ENCODE results near the gene AP5Z1.
"Not testable (repeated sequence)": the region's sequence is repeated elsewhere in the genome, so short reads cannot be mapped to it uniquely, and the experiment has no call there.

AP5Z1 gene

GRCh38 chr7:4790516-4790991, 15.1 kb downstream of the AP5Z1 start:
- no peaks in the 10 kb centered on the region for H3K27me3 Mint-ChIP-seq
- ATAC-seq (replicated peaks) (no peak), DNase-seq (no peak)
- no peaks in the 10 kb centered on the region for H3K9me3 Mint-ChIP-seq
- peaks cover 38% of the 10 kb centered on the region for H3K36me3 Mint-ChIP-seq (ENCODE audit: insufficient read depth)
- H3K4me3 Mint-ChIP-seq: no peak overlapping the region
- peaks cover 5 to 10% of the 10 kb centered on the region in 2 donors for H3K4me1 Mint-ChIP-seq (ENCODE audit: low read depth in 2 of 2)
- peak overlapping the region; percentile 9 to 49 for H3K27ac Mint-ChIP-seq

GRCh38 chr7:4791101-4791737, 15.8 kb downstream of the AP5Z1 start:
- ATAC-seq (replicated peaks) (no peak), DNase-seq (no peak)
- no peaks in the 10 kb centered on the region for H3K27me3 Mint-ChIP-seq
- no peaks in the 10 kb centered on the region for H3K9me3 Mint-ChIP-seq
- peak overlapping the region; percentile 18 to 55 for H3K4me3 Mint-ChIP-seq
- peaks cover 5 to 10% of the 10 kb centered on the region in 2 donors for H3K4me1 Mint-ChIP-seq (ENCODE audit: low read depth in 2 of 2)
- peaks cover 31% of the 10 kb centered on the region for H3K36me3 Mint-ChIP-seq (ENCODE audit: insufficient read depth)
- peak overlapping the region in 1 of 2 donors; percentile 49 for H3K27ac Mint-ChIP-seq

- peak overlapping the region; percentile 18 to 55 for H3K4me3 Mint-ChIP-seq
- no peaks in the 10 kb centered on the region for H3K9me3 Mint-ChIP-seq
- DNase-seq (peak; percentile 65 to 80 (median 76)), ATAC-seq (replicated peaks) (peak; percentile 83)
- peaks cover 28% of the 10 kb centered on the region for H3K36me3 Mint-ChIP-seq (ENCODE audit: insufficient read depth)
- peaks cover 5 to 10% of the 10 kb centered on the region in 2 donors for H3K4me1 Mint-ChIP-seq (ENCODE audit: low read depth in 2 of 2)
- peak overlapping the region in 1 of 2 donors; percentile 49 for H3K27ac Mint-ChIP-seq
- no peaks in the 10 kb centered on the region for H3K27me3 Mint-ChIP-seq
Observed at GRCh38 chr7:4791738-4792536, 16.5 kb downstream of the AP5Z1 start.

GRCh38 chr7:4792537-4793126, 17.2 kb downstream of the AP5Z1 start:
- no peaks in the 10 kb centered on the region for H3K27me3 Mint-ChIP-seq
- H3K36me3 Mint-ChIP-seq (ENCODE audit: insufficient read depth): peaks cover 32% of the 10 kb centered on the region
- H3K4me3 Mint-ChIP-seq: peak overlapping the region in 1 of 2 donors; percentile 55
- no peaks in the 10 kb centered on the region for H3K9me3 Mint-ChIP-seq
- H3K4me1 Mint-ChIP-seq (ENCODE audit: low read depth in 2 of 2): peaks cover 5 to 10% of the 10 kb centered on the region in 2 donors
- no peak for DNase-seq
- no peak overlapping the region for H3K27ac Mint-ChIP-seq
- no peak for ATAC-seq (replicated peaks)

GRCh38 chr7:4793385-4793993, 18.1 kb downstream of the AP5Z1 start:
- not testable (repeated sequence) for H3K9me3 Mint-ChIP-seq; DNase-seq; ATAC-seq (replicated peaks); H3K27me3 Mint-ChIP-seq; H3K4me3 Mint-ChIP-seq; H3K27ac Mint-ChIP-seq
- Mint-ChIP-seq H3K36me3 (ENCODE audit: insufficient read depth) (peaks cover 27% of the 10 kb centered on the region), H3K4me1 (ENCODE audit: low read depth in 2 of 2) (peaks cover 5 to 10% of the 10 kb centered on the region in 2 donors)

- not testable (repeated sequence) for ATAC-seq (replicated peaks); DNase-seq
- peak overlapping the region in 1 of 2 donors; percentile 34 for H3K4me3 Mint-ChIP-seq
Observed at GRCh38 chr7:4794171-4794570, 18.7 kb downstream of the AP5Z1 start.

GRCh38 chr7:4794591-4795350, 19.3 kb downstream of the AP5Z1 start:
- H3K27ac Mint-ChIP-seq: peak overlapping the region in 1 of 2 donors; percentile 38
- no peaks in the 10 kb centered on the region for H3K27me3 Mint-ChIP-seq
- peak overlapping the region in 1 of 2 donors; percentile 34 for H3K4me3 Mint-ChIP-seq
- no peak for DNase-seq
- ATAC-seq (replicated peaks): no peak
- peaks cover 21% of the 10 kb centered on the region for H3K36me3 Mint-ChIP-seq (ENCODE audit: insufficient read depth)
- peaks cover 5 to 10% of the 10 kb centered on the region in 2 donors for H3K4me1 Mint-ChIP-seq (ENCODE audit: low read depth in 2 of 2)
- H3K9me3 Mint-ChIP-seq: no peaks in the 10 kb centered on the region

More at GRCh38 chr7:4794171-4794570, 18.7 kb downstream of the AP5Z1 start:
- H3K27me3 Mint-ChIP-seq, H3K9me3 Mint-ChIP-seq: not testable (repeated sequence)
- H3K4me1 Mint-ChIP-seq (ENCODE audit: low read depth in 2 of 2): peaks cover 5 to 10% of the 10 kb centered on the region in 2 donors
- peak overlapping the region in 1 of 2 donors; percentile 38 for H3K27ac Mint-ChIP-seq
- peaks cover 23% of the 10 kb centered on the region for H3K36me3 Mint-ChIP-seq (ENCODE audit: insufficient read depth)

- no peaks in the 10 kb centered on the region for H3K9me3 Mint-ChIP-seq
- H3K36me3 Mint-ChIP-seq (ENCODE audit: insufficient read depth): peaks cover 11% of the 10 kb centered on the region
Observed at GRCh38 chr7:4796453-4796852, 21.0 kb downstream of the AP5Z1 start.

GRCh38 chr7:4797858-4798705, 22.7 kb downstream of the AP5Z1 start:
- DNase-seq: peak; percentile 43 to 70 (median 64)
- no peaks in the 10 kb centered on the region for H3K9me3 Mint-ChIP-seq
- peaks cover 5% of the 10 kb centered on the region for H3K36me3 Mint-ChIP-seq (ENCODE audit: insufficient read depth)
- H3K27me3 Mint-ChIP-seq: no peaks in the 10 kb centered on the region
- no peak overlapping the region for H3K4me3 Mint-ChIP-seq
- no peak overlapping the region for H3K27ac Mint-ChIP-seq
- peak; percentile 92 for ATAC-seq (replicated peaks)
- H3K4me1 Mint-ChIP-seq (ENCODE audit: low read depth in 2 of 2): peaks cover 0 to 3% of the 10 kb centered on the region in 2 donors

More at GRCh38 chr7:4796453-4796852, 21.0 kb downstream of the AP5Z1 start:
- Mint-ChIP-seq H3K27me3 (no peaks in the 10 kb centered on the region), H3K4me1 (ENCODE audit: low read depth in 2 of 2) (peaks cover 3 to 5% of the 10 kb centered on the region in 2 donors), H3K4me3 (no peak overlapping the region), H3K27ac (no peak overlapping the region)
- ATAC-seq (replicated peaks): no peak
- no peak for DNase-seq

GRCh38 chr7:4798706-4799235, 23.3 kb downstream of the AP5Z1 start:
- ATAC-seq (replicated peaks) (no peak), DNase-seq (no peak)
- no peaks in the 10 kb centered on the region for H3K9me3 Mint-ChIP-seq
- no peaks in the 10 kb centered on the region for H3K27me3 Mint-ChIP-seq
- H3K27ac Mint-ChIP-seq: no peak overlapping the region
- peaks cover 5% of the 10 kb centered on the region for H3K36me3 Mint-ChIP-seq (ENCODE audit: insufficient read depth)
- H3K4me3 Mint-ChIP-seq: no peak overlapping the region
- peaks cover 0 to 3% of the 10 kb centered on the region in 2 donors for H3K4me1 Mint-ChIP-seq (ENCODE audit: low read depth in 2 of 2)

GRCh38 chr7:4799508-4800268, 24.3 kb downstream of the AP5Z1 start:
- no peak for ATAC-seq (replicated peaks)
- H3K36me3 Mint-ChIP-seq (ENCODE audit: insufficient read depth): peaks cover 5% of the 10 kb centered on the region
- H3K4me3 Mint-ChIP-seq: no peak overlapping the region
- no peaks in the 10 kb centered on the region for H3K4me1 Mint-ChIP-seq (ENCODE audit: low read depth in 2 of 2)
- no peak overlapping the region for H3K27ac Mint-ChIP-seq
- DNase-seq: no peak
- H3K9me3 Mint-ChIP-seq: no peaks in the 10 kb centered on the region
- H3K27me3 Mint-ChIP-seq: no peaks in the 10 kb centered on the region

All from effector memory CD8-positive, alpha-beta T cell (primary cell).